HG03066 (cell line): ENCODE data around the gene SLC2A9.

Source experiments
- ATAC-seq: cut with Tn5 transposase; IDR thresholded peaks from one replicate; pipeline ENCODE4 v1.9.1; 2021; ENCODE audit warnings: low read depth; ENCODE audit not compliant: unreplicated experiment

SLC2A9 gene

DNA sequence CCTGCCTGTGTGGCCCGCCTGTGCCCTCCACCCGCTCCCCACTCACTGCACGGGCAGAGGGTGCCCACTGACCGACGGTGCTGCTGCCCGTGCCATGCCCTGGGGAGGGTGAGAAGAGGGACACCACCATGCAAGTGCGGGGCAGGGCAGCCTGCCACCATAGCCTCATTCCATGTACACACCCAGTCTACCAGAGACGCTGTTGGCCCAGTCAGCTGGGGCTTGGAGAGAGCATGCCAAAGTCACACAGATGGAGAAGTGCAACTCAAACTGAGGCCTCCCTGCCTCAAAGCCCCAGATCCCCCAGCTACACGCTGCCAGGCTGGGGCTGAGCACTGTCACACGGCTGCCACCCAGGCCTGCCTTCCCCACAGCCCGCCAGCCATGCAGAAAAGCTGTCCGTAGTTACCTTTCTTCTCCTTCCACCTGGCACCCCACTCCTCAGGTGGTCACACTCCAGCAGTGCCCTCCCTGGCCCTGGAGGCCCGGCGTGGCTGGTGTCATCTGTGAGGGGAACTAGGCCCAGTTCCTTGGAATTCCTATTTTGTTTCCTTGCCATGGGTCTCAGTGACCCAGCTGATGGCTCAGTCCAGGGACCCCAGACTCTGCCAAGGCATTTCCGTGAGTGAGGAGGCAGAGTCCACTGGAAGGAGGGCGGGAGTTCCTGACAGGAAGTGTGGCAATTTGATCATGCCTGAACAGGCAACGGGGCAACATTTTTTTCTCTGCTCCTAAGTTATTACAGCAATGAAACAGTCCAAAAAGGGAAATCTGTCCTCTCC lies at the start of gene SLC2A9:
SLC2A9 (minus strand) TSS at position 627 of the 782 bp plus-strand sequence; CDS start at position 559, 68 bp downstream.
- ATAC-seq: no peak

DNA sequence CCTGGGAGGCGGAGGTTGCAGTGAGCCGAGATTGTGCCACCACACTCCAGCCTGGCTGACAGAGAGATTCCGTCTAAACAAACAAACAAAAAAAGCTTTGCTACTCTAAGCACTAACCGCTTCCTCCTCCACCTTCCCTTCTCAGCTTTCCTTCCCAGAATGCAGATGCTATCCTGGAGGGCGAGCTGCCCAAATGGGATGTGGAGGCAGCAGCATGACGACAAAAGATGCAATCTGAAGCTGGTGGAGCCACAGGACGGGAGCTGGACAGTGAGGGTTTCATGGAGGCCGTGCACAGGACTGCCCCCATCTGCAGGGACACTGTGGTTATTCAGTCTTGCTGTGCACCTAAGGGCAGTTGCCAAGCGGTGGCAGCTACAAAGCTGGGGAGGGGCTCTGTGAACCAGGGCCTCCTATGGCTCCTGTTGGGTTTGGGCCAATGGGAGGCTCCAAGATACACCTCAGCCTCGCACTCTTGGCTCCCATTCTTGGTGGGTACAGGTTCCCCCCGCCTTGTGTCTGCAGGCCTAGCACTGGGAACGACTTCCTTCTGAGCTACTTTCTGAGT lies 47.9 kb upstream of the SLC2A9 start:
- no peak for ATAC-seq

DNA sequence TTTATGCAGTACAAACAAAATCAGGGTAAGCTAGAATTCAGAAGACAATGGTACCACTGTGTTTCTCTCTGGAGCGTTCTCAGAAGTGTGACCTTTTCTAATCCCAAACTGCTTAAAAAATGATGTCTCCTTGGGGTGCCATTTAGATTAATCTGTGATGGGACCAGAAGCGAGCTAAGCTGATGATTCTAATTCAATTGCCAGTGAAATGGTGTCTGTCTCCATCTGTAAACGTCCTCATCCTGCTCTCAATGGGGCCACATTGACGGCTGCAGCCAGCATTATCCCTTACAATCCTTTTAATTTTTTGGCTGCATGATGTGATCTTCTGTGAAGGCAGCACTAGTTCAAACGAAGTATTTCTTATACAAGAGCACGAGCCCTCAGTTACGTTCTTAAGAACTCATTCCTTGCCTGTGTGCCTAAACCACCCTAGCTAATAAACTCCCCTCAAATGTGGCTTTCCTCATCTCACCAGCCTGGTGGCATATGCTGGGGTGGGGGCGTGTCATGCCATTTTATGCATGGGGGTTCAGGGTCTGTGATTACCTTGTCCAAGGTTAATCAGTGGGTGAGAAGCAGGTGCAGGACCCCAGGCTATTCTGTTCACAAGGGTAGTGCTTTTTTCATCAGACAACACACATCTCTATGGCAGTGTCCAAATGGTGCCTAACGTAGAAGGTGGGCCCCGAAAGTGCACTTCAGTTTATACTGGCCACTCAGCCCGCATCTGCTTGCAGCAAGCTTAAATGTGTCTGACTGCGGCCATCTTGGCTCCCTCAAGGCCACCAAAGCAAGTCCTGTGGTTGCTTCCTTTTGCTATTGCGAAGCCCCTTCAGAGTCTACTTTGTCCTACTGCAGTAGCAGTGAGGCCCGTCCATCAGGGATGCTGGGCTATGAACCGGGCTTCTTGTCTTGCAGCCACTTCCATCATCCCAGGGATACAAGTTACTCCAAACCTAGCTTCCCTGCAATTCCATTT lies 45.7 kb upstream of the SLC2A9 start:
- no peak for ATAC-seq

DNA sequence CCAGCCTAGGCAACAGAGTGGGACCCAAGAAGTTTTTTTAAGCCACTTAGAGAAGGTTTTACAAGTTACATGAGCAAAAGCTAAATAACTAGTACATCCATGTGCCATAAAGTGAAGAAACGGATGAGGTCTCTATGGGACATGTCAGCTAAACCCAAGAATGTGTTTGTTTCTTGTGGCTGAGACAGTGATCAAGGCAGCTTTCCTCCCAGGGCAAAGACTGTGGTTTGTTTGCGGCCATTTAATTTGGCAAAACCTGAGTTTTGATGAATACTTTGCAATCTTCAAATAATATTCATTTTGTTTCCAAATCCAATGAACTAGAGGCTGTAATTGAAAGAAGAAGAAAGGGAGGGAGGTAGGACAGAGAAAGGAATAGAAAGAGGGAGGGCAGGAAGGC lies 44.9 kb upstream of the SLC2A9 start:
- ATAC-seq: no peak

DNA sequence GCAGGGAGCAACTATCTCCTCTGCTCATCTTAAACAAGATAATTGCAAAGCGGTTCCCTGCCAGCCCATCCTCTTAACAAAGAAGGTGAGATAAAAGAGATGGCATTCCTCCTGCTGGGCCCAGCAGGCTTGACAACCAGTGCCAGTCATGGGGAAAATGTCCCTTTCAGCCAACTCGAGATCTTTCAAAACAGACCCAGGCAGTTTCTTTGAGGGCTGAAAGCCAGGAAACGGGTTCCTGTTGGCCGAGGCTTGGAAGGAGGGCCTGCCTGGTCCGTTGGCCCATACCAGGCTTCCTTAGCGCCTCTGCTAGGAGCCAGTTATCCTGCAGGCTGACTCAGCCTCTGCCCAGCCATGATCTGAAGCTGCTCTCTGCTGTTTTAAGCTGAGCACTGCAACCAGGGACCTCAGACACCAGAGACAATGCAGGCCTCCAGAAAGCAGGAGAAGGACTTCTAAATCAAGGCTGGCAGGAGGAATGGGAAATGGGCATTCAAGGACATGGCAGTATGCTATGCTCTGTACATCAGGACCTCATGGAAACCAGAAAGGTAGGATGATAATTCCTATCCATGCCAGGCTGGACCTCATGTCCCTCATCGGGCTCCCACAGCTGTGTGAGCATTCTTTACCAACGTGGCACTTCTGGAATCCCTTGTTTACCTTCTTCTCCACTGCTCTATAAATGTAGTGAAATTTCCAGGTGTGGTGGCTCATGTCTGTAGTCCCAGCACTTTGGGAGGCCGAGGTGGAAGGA lies 42.4 kb upstream of the SLC2A9 start:
- ATAC-seq: no peak

DNA sequence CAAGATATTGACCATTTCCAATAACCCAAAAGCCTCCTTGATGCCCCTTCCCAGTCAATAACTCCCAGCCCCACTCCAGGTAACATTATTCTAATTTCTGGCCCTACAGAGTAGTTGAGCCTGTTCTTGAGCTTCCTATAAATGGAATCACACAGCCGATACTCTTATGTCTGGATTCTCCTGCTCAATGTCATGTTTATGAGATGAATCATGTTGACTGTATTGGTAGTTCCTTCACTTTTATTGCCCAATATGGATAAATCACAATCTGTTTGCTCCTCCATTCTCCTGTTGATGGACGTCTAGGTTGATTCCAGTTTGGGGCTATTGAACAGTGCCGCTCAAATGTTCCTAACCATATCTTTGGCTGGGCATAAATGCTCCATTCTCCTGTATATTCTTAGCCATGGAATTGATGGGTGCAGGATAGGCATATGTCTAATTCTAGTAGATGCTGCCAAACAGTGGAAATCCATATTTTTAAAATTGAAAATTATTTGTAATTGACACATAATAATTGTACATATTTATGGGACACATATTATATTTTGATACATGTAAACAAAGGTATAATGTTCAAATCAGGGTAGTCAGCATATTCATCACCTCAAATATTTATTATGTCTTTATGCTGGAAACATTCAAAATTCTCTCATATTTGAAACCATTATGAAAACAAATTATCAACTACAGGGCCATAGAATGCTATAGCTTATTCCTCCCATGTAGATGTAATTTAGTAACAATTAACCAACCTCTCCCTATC lies 40.5 kb upstream of the SLC2A9 start:
- no peak for ATAC-seq

DNA sequence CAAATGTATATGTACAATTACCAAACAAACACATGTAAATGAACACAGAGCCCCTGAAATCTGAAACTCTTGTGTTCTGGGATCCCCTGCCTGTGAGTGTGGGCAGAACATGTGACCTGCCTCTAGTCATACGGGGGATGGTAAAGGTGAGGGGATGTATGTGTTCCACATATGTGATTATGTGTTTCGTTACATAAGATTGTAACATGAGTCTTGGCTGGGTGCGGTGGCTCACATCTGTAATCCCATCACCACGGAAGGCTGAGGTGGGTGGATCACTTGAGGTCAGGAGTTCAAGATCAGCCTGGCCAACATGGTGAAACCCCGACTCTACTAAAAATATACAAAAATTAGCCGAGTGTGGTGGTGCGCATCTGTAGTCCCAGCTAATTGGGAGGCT lies 37.1 kb upstream of the SLC2A9 start:
- ATAC-seq: no peak

DNA sequence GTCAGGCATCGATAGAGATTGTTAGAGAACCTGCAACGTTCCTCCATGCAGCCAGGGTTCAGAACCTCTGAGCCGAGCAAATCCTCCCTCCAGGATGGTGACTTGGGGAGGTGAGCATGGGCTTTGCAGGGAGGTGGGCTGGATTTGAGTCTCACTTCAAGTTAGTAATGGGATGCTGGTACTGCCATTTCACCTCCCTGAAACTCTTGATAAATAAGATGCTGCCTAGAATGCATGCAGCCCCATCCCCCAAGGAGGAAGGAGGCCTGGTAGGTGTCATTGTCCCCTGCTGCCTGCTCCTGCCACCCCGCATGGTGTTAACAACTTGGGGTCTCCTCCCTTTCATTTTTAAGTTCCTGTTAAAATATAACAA lies 35.7 kb upstream of the SLC2A9 start:
- ATAC-seq: no peak

DNA sequence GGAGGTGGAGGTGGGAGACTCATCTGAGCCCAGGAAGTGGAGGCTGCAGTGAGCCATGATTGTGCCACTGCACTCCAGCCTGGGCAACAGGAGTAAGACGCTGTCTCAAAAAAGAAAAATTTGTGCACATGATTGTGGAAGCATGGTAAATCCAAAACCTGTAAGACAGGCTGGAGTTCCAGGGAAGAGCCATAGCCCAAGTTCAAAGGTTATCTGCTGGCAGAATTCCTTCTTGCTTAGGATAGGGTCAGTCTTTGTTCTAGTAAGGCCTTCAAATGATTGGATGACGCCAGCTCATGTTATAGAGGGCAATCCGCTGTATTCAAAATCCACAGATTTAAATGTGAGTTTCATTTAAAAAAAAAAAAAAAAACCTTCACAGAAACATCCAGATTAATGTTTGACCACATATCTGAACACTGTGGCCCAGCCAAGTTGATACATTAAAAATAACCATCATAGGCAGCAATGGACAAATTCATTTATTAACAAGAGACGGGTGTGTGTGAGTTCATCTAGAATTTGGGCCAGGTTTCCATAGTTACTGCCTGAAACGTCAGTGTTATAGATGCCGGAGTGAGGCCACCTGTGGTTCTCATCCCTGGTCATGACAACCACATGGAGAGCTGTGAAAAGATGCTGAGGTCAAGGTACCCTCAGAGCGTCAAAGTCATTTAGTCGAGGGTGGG lies 35.2 kb upstream of the SLC2A9 start:
- no peak for ATAC-seq

DNA sequence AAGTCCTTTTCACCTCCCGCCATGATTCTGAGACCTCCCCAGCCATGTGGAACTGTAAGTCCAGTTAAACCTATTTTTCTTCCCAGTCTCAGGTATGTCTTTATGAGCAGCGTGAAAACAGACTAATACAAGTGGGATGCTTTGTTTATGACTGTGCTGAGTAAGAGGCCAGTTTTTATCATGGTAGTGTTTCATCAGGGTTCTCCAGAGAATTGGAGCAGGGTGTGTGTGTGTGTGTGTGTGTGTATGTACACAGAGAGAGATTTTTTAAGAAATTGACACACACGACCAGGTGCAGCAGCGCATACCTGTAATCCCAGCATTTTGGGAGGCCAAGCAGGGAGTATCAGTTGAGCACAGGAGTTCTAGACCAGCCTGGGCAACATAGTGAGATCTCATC lies 34.6 kb upstream of the SLC2A9 start:
- ATAC-seq: no peak

DNA sequence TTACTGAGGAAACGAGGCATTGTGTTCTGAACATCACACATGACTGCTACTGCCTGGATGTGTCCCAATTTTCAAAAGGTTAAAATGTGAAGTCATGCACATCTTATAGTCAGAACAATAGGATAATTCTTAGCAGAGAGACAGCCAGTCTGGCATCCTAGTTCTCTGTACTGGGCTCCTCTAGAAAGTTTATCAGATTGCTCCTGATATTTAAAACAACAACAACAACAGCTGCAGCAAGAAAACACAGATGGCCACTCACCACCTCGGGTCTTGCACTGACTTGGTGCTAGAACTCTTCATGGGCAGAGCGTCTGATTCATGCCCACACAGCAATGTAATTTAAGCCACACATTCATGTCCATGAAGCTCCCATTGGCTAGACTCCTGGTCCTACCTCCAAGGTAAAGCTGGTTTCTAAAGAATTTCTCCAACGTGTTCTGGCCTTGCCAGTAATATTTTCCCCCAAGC lies 33.3 kb upstream of the SLC2A9 start:
- ATAC-seq: no peak

DNA sequence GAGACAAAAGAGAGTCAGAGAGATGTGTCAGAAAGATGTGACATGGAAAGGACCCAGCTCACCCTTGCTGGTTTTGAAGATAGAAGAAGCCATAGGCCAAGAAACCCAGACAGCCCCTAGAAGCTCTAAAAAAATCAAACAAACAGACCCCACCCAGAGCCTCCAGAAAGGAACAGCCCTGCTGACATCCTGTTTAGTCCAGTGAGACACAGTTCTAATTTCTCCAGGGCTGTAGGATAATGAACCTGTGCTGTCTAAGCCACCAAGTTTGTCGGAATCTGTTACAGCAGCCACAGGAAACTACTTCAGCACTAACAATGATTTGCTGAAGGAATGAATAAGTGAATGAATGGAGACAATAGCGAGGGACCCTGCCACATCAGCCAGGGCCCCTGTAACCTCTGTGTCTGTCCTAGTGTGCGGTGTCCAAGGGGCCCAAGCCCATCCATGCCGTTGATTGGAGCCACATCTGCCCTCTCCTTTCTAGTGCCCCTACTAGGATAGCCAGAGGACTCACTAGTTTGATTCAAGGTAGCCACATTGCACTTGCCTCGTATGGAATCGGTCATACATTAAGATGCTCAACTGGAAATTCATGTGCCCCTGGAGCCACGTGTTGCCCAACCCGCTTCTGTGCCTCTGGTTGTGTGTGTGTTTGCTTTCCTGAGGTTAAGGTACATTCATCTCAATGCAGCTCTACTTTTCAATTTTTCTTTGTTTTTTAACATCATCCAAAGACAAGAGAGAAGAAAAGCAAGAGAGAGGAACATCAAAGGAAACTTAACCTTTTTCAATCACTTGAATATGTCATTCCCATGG lies 32.5 kb upstream of the SLC2A9 start:
- no peak for ATAC-seq

DNA sequence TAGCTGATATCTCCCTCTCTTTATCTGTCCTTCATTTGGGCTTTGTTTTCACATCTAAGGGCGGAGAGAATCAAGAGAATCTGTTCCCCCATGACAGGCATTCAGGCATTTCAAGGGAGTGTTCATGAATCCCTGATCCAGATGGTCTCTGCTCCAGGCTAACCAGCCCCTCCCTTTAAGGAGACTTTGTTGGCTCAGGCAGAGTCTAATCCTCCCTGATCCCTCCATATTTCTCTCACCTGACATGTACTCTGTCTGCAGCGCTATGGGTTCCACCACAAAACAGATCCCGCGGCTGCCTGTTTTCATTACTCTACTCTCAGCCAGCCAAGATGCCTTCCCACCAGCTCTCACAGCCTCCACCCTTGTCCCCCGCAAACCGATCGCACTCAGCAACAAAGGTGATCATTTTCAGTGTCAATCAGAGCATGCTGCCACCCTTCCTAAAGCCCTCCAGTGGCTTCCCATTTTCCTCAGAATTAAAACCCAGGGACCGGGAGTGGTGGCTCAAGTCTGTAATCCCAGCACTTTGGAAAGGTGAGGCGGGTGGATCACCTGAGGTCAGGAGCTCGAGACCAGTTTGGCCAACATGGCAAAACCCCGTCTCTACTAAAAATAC lies 30.3 kb upstream of the SLC2A9 start:
- ATAC-seq: no peak

DNA sequence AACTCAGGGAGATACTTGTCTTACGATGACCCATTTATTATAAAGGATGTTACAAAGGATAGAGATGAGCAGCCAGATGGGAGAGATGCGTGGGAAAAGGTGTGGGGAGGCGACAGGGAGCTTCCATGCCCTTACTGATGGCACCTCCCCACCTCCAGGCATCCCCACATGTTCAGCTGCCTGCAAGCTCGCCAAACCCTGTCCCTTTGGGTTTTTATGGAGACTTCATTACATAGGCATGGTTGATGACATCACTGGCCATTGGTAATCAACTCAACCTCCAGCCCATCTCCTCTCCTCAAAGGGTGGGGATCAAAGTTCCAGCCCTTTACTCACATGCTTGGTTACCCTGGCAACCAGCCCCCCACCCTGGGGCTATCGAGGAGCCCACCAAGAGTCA lies 29.4 kb upstream of the SLC2A9 start:
- ATAC-seq: no peak

DNA sequence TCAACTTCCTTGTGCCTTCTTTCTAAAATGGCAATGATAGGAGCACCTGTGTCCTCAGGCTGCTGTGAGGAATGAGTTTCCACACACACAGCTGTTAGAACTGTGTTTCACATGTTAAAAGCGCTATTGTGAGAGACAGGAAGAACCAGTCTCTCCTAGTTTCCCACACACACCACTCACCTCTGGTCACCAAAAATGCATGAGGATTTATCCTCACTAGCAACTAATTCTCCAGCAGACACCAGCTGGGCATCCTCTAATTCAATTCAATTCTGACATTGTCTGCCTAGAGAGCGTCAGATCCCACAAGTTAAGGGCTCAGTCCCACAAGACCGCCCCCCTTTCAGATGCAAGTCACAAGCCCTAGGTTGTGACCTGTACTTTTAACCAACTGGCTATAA lies 29.0 kb upstream of the SLC2A9 start:
- no peak for ATAC-seq

DNA sequence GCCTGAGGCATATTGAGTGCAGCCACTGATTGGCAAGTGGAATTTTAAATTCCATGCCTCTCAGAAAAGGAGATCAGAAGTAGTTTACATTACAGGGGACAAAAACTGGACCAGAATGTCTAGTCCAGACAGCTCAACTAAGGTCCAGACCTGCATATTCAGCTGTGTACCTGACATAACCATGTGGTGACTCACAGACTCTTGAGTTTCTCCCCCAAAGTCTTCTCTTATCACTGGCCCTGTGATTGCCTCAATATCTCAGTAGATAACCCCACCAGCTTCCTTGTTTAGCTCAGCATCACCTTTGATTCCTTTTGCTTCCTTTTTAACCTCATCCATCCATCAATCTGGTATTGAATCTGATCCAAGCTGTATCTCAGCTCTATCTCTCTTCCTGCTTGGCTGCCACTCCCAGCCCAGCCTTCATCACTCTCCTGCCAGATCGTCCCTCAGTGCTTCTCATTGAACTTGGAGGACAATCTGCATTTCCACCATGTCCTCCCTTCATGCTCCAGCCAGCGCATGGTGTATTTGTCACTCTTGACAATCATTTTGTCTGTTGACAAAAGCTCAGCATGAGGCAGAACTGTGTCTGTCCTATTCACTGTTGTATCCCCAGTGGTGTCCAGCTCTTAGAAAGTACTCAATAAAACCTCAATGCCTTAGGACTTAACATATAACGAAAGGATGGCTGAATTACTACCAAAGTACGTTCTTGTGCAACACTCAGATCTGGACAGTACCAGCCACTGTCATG lies 27.8 kb upstream of the SLC2A9 start:
- ATAC-seq: no peak

DNA sequence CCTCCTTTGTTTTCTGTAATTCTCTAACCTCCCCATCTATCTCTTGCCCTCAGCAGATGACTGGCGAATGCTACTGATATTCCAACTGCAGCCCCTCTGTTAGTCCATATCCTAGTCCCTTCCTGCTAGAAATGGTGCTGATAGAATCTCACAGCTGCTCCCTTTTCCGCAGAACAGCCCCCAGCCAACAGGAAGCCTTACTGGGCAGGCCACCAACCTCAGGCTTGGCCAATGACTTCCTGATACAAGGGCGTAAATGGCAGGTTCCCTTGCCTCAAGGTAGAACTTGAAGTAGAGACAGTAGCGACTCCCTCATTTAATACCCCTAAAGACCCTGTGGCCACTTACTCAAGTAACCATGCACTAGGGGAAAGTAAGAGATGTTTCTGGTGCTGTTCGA lies 26.7 kb upstream of the SLC2A9 start:
- ATAC-seq: no peak
